BJ (cell line): ENCODE data around the gene SLC9A8. TPM values are rescaled to one million over a fixed set of nuclear protein-coding genes. Genes with fewer than 3 reads are reported as not detected.
A peak's percentile ranks its signal among the peaks of the same experiment; 100 is the strongest.

Experiments
- CTCF ChIA-PET: fragments of 350-600 bp; formaldehyde crosslinking; extraction: SDS; loops from one replicate; lab custom pipeline; 2021; ENCODE audit warnings: antibody characterized with exemption, inconsistent platforms; lab: Yijun Ruan, JAX
- POLR2A ChIA-PET: fragments of 300-600 bp; sonication (Branson Sonifier 250); formaldehyde crosslinking; extraction: SDS; loops from one replicate; lab custom pipeline; 2021; ENCODE audit warnings: antibody characterized with exemption; lab: Charles Lee
- DNase-seq: peaks from one replicate; pipeline ENCODE4 v3.0.0-alpha.2; 2011; ENCODE audit warnings: low read depth
- H3K27me3 ChIP-seq: 2 replicates; pipeline ENCODE4 v1.6.0; 2011; ENCODE audit warnings: low read length; ENCODE audit not compliant: control insufficient read depth, insufficient read depth
- H3K36me3 ChIP-seq: 2 replicates; pipeline ENCODE4 v1.5.1; 2011; ENCODE audit warnings: low read length; ENCODE audit not compliant: control insufficient read depth, insufficient read depth
- H3K4me3 ChIP-seq: 2 replicates; pipeline ENCODE4 v1.5.1; 2011; ENCODE audit warnings: low read depth, mild to moderate bottlenecking, control low read depth, low read length
- CTCF ChIP-seq: IDR thresholded peaks from 2 replicates; pipeline ENCODE4 v1.5.1; 2011; ENCODE audit warnings: low read depth, mild to moderate bottlenecking, control low read depth, inconsistent platforms, low read length, moderate library complexity; ENCODE audit not compliant: insufficient read depth
- polyA plus RNA-seq: library from polyadenylated mRNA; depleted of rRNA; stranded (reverse); fragments of >200 nt; gene quantifications from 2 replicates; pipeline ENCODE4 v1.2.3, GENCODE V29; 2011

SLC9A8 gene
- polyA plus RNA-seq, 1 experiment, result 3.3 TPM

GRCh38 chr20:49916146-49917002 is 103.7 kb downstream of the SLC9A8 start:
- H3K27me3 ChIP-seq, result no peaks in the 10 kb centered on the region
- TF ChIP-seq CTCF, result no peak
- POLR2A ChIA-PET, result no interaction called here
- CTCF ChIA-PET, result interaction anchor here (1.0 to 1.3 kb wide), 7 partner anchors 8 to 306 kb away, joined by 3 to 5 read pairs (median 3); no protein-coding TSS in a partner anchor
- H3K4me3 ChIP-seq, result peak overlapping the region; percentile 79
- no peak for DNase-seq
- H3K36me3 ChIP-seq, result no peaks in the 10 kb centered on the region

GRCh38 chr20:49918446-49918845 is 105.8 kb downstream of the SLC9A8 start:
- POLR2A ChIA-PET, result no interaction called here
- Histone ChIP-seq H3K4me3 (no peak overlapping the region), H3K36me3 (no peaks in the 10 kb centered on the region), H3K27me3 (no peaks in the 10 kb centered on the region)
- no peak for DNase-seq
- TF ChIP-seq CTCF, result no peak
- CTCF ChIA-PET, result no interaction called here

GRCh38 chr20:49919009-49919408 is 106.4 kb downstream of the SLC9A8 start:
- CTCF ChIA-PET, result no interaction called here
- Histone ChIP-seq H3K36me3 (no peaks in the 10 kb centered on the region), H3K27me3 (no peaks in the 10 kb centered on the region), H3K4me3 (no peak overlapping the region)
- POLR2A ChIA-PET, result no interaction called here
- no peak for TF ChIP-seq CTCF
- no peak for DNase-seq

- ChIA-PET POLR2A (no interaction called here), CTCF (interaction anchor here (0.5 kb wide), 1 partner anchor 75 kb away, joined by 3 read pairs; no protein-coding TSS in a partner anchor)
- no peak for TF ChIP-seq CTCF
- no peaks in the 10 kb centered on the region for H3K36me3 ChIP-seq
- DNase-seq, result no peak
- no peaks in the 10 kb centered on the region for H3K27me3 ChIP-seq
- H3K4me3 ChIP-seq, result no peak overlapping the region
Observed at GRCh38 chr20:49919461-49919860, 106.8 kb downstream of the SLC9A8 start.

- POLR2A ChIA-PET, result no interaction called here
- no peak for DNase-seq
- H3K36me3 ChIP-seq, result no peaks in the 10 kb centered on the region
- H3K4me3 ChIP-seq, result no peak overlapping the region
- TF ChIP-seq CTCF, result no peak
- CTCF ChIA-PET, result interaction anchor here (0.9 to 1.2 kb wide), 2 partner anchors 8 to 312 kb away, joined by 3 read pairs; no protein-coding TSS in a partner anchor
- H3K27me3 ChIP-seq, result no peaks in the 10 kb centered on the region
Observed at GRCh38 chr20:49924247-49924646, 111.6 kb downstream of the SLC9A8 start.
